ENCODE results near the gene DNER. TPM values are rescaled to one million over a fixed set of nuclear protein-coding genes. Genes with fewer than 3 reads are reported as not detected.

Gene DNER
- total and polyA plus RNA-seq, 2 experiments from 2014 or later: 4.7 to 8.8 TPM

DNA sequence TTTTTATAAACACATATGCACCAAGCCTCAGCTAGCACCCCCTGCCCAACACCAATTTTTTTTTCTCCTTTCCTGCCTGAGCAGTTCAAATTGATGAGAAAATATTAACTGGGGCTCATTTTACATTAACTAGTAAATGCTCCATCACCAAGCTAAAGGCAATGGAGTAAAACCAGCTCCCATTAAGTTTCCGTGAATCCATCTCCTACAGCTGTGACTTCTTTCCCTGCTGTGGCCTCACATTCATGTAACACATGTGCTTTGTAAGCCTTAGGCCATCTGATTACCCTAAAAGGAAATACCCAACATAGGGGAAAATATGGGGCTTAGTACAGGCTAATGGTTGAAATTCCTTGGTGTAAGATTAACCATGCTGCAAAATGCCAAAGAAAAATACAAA lies 60.8 kb downstream of the DNER start:
- TF ChIP-seq POLR2AphosphoS5 (IDR thresholded peaks at IDR 0.05; ENCODE audit: low read depth) (no peak), ZNF331 (CRISPR knock-in tag; IDR thresholded peaks at IDR 0.05; ENCODE audit: low read depth) (no peak), JUNB (IDR thresholded peaks at IDR 0.05; ENCODE audit: unreplicated experiment) (no peak), CREB1 (CRISPR knock-in tag; IDR thresholded peaks at IDR 0.05; ENCODE audit: low read depth) (no peak), ZNF114 (CRISPR knock-in tag; IDR thresholded peaks at IDR 0.05) (no peak), EZH2 (IDR thresholded peaks at IDR 0.05; ENCODE audit: low read depth, unreplicated experiment) (no peak), STAT1 (IDR thresholded peaks at IDR 0.05; ENCODE audit: unreplicated experiment) (no peak), NANOG (IDR thresholded peaks at IDR 0.05; ENCODE audit: borderline replicate concordance) (no peak), EZH2phosphoT487 (IDR thresholded peaks at IDR 0.05; ENCODE audit: unreplicated experiment) (no peak)
- TF ChIP-seq, protein P1, sequence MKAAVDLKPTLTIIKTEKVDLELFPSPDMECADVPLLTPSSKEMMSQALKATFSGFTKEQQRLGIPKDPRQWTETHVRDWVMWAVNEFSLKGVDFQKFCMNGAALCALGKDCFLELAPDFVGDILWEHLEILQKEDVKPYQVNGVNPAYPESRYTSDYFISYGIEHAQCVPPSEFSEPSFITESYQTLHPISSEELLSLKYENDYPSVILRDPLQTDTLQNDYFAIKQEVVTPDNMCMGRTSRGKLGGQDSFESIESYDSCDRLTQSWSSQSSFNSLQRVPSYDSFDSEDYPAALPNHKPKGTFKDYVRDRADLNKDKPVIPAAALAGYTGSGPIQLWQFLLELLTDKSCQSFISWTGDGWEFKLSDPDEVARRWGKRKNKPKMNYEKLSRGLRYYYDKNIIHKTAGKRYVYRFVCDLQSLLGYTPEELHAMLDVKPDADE (IDR thresholded peaks at IDR 0.05): no peak
- TF ChIP-seq, protein P2, sequence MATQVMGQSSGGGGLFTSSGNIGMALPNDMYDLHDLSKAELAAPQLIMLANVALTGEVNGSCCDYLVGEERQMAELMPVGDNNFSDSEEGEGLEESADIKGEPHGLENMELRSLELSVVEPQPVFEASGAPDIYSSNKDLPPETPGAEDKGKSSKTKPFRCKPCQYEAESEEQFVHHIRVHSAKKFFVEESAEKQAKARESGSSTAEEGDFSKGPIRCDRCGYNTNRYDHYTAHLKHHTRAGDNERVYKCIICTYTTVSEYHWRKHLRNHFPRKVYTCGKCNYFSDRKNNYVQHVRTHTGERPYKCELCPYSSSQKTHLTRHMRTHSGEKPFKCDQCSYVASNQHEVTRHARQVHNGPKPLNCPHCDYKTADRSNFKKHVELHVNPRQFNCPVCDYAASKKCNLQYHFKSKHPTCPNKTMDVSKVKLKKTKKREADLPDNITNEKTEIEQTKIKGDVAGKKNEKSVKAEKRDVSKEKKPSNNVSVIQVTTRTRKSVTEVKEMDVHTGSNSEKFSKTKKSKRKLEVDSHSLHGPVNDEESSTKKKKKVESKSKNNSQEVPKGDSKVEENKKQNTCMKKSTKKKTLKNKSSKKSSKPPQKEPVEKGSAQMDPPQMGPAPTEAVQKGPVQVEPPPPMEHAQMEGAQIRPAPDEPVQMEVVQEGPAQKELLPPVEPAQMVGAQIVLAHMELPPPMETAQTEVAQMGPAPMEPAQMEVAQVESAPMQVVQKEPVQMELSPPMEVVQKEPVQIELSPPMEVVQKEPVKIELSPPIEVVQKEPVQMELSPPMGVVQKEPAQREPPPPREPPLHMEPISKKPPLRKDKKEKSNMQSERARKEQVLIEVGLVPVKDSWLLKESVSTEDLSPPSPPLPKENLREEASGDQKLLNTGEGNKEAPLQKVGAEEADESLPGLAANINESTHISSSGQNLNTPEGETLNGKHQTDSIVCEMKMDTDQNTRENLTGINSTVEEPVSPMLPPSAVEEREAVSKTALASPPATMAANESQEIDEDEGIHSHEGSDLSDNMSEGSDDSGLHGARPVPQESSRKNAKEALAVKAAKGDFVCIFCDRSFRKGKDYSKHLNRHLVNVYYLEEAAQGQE (IDR thresholded peaks at IDR 0.05; ENCODE audit: unreplicated experiment): no peak
- TF ChIP-seq, protein P3, sequence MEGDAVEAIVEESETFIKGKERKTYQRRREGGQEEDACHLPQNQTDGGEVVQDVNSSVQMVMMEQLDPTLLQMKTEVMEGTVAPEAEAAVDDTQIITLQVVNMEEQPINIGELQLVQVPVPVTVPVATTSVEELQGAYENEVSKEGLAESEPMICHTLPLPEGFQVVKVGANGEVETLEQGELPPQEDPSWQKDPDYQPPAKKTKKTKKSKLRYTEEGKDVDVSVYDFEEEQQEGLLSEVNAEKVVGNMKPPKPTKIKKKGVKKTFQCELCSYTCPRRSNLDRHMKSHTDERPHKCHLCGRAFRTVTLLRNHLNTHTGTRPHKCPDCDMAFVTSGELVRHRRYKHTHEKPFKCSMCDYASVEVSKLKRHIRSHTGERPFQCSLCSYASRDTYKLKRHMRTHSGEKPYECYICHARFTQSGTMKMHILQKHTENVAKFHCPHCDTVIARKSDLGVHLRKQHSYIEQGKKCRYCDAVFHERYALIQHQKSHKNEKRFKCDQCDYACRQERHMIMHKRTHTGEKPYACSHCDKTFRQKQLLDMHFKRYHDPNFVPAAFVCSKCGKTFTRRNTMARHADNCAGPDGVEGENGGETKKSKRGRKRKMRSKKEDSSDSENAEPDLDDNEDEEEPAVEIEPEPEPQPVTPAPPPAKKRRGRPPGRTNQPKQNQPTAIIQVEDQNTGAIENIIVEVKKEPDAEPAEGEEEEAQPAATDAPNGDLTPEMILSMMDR (conservative IDR thresholded peaks at IDR 0.05; ENCODE audit: low read depth in 2 of 2): no peak
- TF ChIP-seq, protein P4, sequence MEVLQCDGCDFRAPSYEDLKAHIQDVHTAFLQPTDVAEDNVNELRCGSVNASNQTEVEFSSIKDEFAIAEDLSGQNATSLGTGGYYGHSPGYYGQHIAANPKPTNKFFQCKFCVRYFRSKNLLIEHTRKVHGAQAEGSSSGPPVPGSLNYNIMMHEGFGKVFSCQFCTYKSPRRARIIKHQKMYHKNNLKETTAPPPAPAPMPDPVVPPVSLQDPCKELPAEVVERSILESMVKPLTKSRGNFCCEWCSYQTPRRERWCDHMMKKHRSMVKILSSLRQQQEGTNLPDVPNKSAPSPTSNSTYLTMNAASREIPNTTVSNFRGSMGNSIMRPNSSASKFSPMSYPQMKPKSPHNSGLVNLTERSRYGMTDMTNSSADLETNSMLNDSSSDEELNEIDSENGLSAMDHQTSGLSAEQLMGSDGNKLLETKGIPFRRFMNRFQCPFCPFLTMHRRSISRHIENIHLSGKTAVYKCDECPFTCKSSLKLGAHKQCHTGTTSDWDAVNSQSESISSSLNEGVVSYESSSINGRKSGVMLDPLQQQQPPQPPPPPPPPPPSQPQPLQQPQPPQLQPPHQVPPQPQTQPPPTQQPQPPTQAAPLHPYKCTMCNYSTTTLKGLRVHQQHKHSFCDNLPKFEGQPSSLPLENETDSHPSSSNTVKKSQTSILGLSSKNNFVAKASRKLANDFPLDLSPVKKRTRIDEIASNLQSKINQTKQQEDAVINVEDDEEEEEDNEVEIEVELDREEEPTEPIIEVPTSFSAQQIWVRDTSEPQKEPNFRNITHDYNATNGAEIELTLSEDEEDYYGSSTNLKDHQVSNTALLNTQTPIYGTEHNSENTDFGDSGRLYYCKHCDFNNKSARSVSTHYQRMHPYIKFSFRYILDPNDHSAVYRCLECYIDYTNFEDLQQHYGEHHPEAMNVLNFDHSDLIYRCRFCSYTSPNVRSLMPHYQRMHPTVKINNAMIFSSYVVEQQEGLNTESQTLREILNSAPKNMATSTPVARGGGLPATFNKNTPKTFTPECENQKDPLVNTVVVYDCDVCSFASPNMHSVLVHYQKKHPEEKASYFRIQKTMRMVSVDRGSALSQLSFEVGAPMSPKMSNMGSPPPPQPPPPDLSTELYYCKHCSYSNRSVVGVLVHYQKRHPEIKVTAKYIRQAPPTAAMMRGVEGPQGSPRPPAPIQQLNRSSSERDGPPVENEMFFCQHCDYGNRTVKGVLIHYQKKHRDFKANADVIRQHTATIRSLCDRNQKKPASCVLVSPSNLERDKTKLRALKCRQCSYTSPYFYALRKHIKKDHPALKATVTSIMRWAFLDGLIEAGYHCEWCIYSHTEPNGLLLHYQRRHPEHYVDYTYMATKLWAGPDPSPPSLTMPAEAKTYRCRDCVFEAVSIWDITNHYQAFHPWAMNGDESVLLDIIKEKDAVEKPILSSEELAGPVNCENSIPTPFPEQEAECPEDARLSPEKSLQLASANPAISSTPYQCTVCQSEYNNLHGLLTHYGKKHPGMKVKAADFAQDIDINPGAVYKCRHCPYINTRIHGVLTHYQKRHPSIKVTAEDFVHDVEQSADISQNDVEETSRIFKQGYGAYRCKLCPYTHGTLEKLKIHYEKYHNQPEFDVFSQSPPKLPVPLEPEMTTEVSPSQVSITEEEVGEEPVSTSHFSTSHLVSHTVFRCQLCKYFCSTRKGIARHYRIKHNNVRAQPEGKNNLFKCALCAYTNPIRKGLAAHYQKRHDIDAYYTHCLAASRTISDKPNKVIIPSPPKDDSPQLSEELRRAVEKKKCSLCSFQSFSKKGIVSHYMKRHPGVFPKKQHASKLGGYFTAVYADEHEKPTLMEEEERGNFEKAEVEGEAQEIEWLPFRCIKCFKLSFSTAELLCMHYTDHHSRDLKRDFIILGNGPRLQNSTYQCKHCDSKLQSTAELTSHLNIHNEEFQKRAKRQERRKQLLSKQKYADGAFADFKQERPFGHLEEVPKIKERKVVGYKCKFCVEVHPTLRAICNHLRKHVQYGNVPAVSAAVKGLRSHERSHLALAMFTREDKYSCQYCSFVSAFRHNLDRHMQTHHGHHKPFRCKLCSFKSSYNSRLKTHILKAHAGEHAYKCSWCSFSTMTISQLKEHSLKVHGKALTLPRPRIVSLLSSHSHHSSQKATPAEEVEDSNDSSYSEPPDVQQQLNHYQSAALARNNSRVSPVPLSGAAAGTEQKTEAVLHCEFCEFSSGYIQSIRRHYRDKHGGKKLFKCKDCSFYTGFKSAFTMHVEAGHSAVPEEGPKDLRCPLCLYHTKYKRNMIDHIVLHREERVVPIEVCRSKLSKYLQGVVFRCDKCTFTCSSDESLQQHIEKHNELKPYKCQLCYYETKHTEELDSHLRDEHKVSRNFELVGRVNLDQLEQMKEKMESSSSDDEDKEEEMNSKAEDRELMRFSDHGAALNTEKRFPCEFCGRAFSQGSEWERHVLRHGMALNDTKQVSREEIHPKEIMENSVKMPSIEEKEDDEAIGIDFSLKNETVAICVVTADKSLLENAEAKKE (CRISPR knock-in tag; IDR thresholded peaks at IDR 0.05): no peak
- Mint-ChIP-seq H3K27me3 (ENCODE audit: insufficient read depth, low read depth, poor library complexity) (peaks cover 3% of the 10 kb centered on the region), H3K4me3 (no peak overlapping the region), H3K9me3 (no peaks in the 10 kb centered on the region; the same call in 2 of the 3 replicates), H3K36me3 (ENCODE audit: low read depth) (no peaks in the 10 kb centered on the region), H3K27ac (no peak overlapping the region), H3K4me1 (peaks cover 21% of the 10 kb centered on the region)
- Histone ChIP-seq H3K4me2 (no peak overlapping the region), H3K4me1 (ENCODE audit: insufficient read depth) (peaks cover 6% of the 10 kb centered on the region), H2AFZ (no peak overlapping the region), H3K36me3 (ENCODE audit: insufficient read depth) (no peaks in the 10 kb centered on the region), H3K4me3 (no peak overlapping the region), H3K9me2 (ENCODE audit: insufficient read depth) (0 out of 2 replicates have a peak, but pooled peaks cover 4% of the 10 kb centered on the region), H3K79me2 (replicated peaks; ENCODE audit: insufficient read depth) (no peaks in the 10 kb centered on the region), H3F3A (replicated peaks; ENCODE audit: low read depth) (no peaks in the 10 kb centered on the region), H4K20me1 (replicated peaks; ENCODE audit: insufficient read depth) (no peaks in the 10 kb centered on the region), H3K27ac (ENCODE audit: low read depth) (no peak overlapping the region), H3K27me3 (ENCODE audit: insufficient read depth) (no peaks in the 10 kb centered on the region)
- ATAC-seq: no peak
- no peak for DNase-seq (ENCODE audit: low spot score)

All from GM23338 (cell line).